Thymus (tissue), 11 donors: Measurements from ENCODE around the gene USP17L10. TPM values are rescaled to one million over a fixed set of nuclear protein-coding genes. Genes with fewer than 3 reads are reported as not detected.
"Not testable (repeated sequence)": the region's sequence is repeated elsewhere in the genome, so short reads cannot be mapped to it uniquely, and the experiment has no call there.

Source experiments
- DNase-seq, 9 donors: peaks; one replicate each; pipeline ENCODE4 v3.0.0-alpha.2; 2013; ENCODE audit warnings: low spot score in 9 of 9, low read depth in 6 of 9, missing footprints in 1 of 9
- H3K27ac ChIP-seq, 2 donors: one replicate each; pipeline ENCODE4 v1.5.1; 2013; ENCODE audit warnings: control low read depth in 1 of 2, low read depth in 1 of 2, low read length in 1 of 2, mild to moderate bottlenecking in 1 of 2, moderate library complexity in 1 of 2
- H3K27me3 ChIP-seq, 2 donors: one replicate each; pipeline ENCODE4 v1.5.1; 2013; ENCODE audit warnings: low read length in 1 of 2; ENCODE audit not compliant: control insufficient read depth in 2 of 2, insufficient read depth in 1 of 2
- H3K36me3 ChIP-seq, 2 donors: one replicate each; pipeline ENCODE4 v1.5.1; 2013; ENCODE audit warnings: low read length in 1 of 2, mild to moderate bottlenecking in 1 of 2, moderate library complexity in 1 of 2; ENCODE audit not compliant: control insufficient read depth in 2 of 2, insufficient read depth in 2 of 2
- H3K4me1 ChIP-seq, 2 donors: one replicate each; pipeline ENCODE4 v1.5.1; 2013; ENCODE audit warnings: low read length in 2 of 2; ENCODE audit not compliant: control insufficient read depth in 2 of 2, insufficient read depth in 2 of 2
- H3K4me3 ChIP-seq, 2 donors: one replicate each; pipeline ENCODE4 v1.5.1; 2013; ENCODE audit warnings: low read length in 2 of 2, control low read depth in 1 of 2, mild to moderate bottlenecking in 1 of 2
- H3K9me3 ChIP-seq, 2 donors: one replicate each; pipeline ENCODE4 v1.5.1; 2013; ENCODE audit warnings: low read length in 1 of 2, mild to moderate bottlenecking in 1 of 2; ENCODE audit not compliant: control insufficient read depth in 2 of 2, insufficient read depth in 1 of 2
- WGBS: extraction: QIAGEN DNeasy Blood & Tissue Kit; methylation state at CpG from one replicate; pipeline ENCODE4 v1.1.7; 2013; 5-methylcytosine and 5-hydroxymethylcytosine counted together
- polyA plus RNA-seq: library from polyadenylated mRNA; stranded (reverse); fragments of 200-250 nt; gene quantifications from one replicate; pipeline ENCODE4 v1.2.3, GENCODE V29; 2013
- total RNA-seq: library from RNA; stranded (reverse); fragments of 120-200 nt; gene quantifications from one replicate; pipeline ENCODE4 v1.2.4, GENCODE V29; 2013
- donor health status: healthy.

Gene USP17L10
- total and polyA plus RNA-seq, 2 donors: not detected

GRCh38 chr4:9234085-9234484 is 23.6 kb downstream of the USP17L10 start, which contains the start of gene USP17L15:
USP17L15 (plus strand) TSS chr4:9234385; CDS start chr4:9234385, 0 bp downstream.
- H3K27ac ChIP-seq, H3K27me3 ChIP-seq, H3K4me3 ChIP-seq, H3K9me3 ChIP-seq, DNase-seq, H3K4me1 ChIP-seq, H3K36me3 ChIP-seq: not testable (repeated sequence)
- WGBS: no CpG with 5 or more reads among the region's 15 CpGs

GRCh38 chr4:9238461-9238860 is 28.0 kb downstream of the USP17L10 start:
- 91% methylated on average over 11 of the region's 12 CpGs for WGBS

GRCh38 chr4:9243579-9243978 is 33.1 kb downstream of the USP17L10 start, which contains the start of gene USP17L17:
USP17L17 (plus strand) TSS chr4:9243879; CDS start chr4:9243879, 0 bp downstream.
- H3K36me3 ChIP-seq, H3K4me1 ChIP-seq, H3K27ac ChIP-seq, H3K27me3 ChIP-seq, H3K4me3 ChIP-seq, DNase-seq, H3K9me3 ChIP-seq: not testable (repeated sequence)
- WGBS: 93% methylated on average over 5 of the region's 14 CpGs

More at GRCh38 chr4:9238461-9238860, 28.0 kb downstream of the USP17L10 start:
- H3K4me1 ChIP-seq, DNase-seq, H3K4me3 ChIP-seq, H3K9me3 ChIP-seq, H3K36me3 ChIP-seq, H3K27ac ChIP-seq, H3K27me3 ChIP-seq: not testable (repeated sequence)

DNA sequence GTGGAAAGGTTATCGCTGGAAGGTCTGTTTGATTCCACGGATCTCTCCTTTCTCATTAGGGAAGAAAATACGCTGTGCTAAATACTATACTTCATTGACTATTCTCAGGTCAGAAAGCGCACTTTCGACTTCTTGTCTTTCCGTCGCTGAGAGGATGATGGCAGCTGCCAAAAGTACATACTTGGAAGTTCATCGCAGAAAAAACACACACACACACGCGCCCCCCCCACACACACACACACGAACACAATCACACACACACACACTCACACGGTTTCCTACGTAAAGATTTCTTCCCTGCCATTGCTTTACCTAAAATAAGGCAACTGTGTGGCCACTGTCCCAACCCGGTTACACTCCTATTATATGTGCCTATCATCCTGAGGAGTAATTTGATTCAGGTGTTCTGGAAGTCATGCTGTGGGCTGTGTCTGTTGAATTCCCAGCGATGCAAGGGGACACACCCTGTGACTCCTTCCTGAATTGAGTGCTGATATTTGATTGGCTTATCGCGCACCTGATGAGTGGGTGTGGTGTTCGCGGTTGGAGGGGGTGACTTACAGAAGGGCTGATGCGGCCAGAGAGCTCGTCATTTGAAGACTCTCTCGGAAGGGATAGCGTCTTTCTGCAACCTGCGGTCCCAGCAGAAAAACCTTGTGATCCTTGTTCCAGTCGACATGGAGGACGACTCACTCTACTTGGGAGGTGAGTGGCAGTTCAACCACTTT is 37.7 kb downstream of the USP17L10 start, which contains the start of gene USP17L18:
Gene USP17L18 (plus strand): TSS at position 678 of the 728 bp plus-strand sequence. CDS start 0 bp downstream, at position 678.
- WGBS: 85% methylated on average over 14 of the region's 26 CpGs
- peak in 3 of 9 donors; percentile 0 to 2 (median 0) for DNase-seq
- H3K36me3 ChIP-seq: not testable (repeated sequence)

GRCh38 chr4:9253078-9253477 is 42.6 kb downstream of the USP17L10 start, which contains the start of gene USP17L19:
USP17L19 (plus strand) TSS chr4:9253378; CDS start chr4:9253378, 0 bp downstream.
- H3K27me3 ChIP-seq, H3K9me3 ChIP-seq, H3K27ac ChIP-seq, H3K36me3 ChIP-seq, H3K4me1 ChIP-seq, H3K4me3 ChIP-seq, DNase-seq: not testable (repeated sequence)
- no CpG with 5 or more reads among the region's 13 CpGs for WGBS

More for the DNA sequence above, 37.7 kb downstream of the USP17L10 start, which contains the start of gene USP17L18:
- H3K27me3 ChIP-seq, H3K4me3 ChIP-seq, H3K4me1 ChIP-seq, H3K9me3 ChIP-seq, H3K27ac ChIP-seq: not testable (repeated sequence)

GRCh38 chr4:9257824-9258223 is 47.4 kb downstream of the USP17L10 start, which contains the start of gene USP17L20:
USP17L20 (plus strand) TSS chr4:9258124; CDS start chr4:9258124, 0 bp downstream.
- H3K4me1 ChIP-seq, H3K9me3 ChIP-seq, H3K27me3 ChIP-seq, H3K4me3 ChIP-seq, H3K27ac ChIP-seq, DNase-seq, H3K36me3 ChIP-seq: not testable (repeated sequence)
- WGBS: no CpG with 5 or more reads among the region's 15 CpGs

Other genes with a start within 250 kb of the USP17L10 start
- not detected for gene FAM90A26, start 40.2 kb upstream of the USP17L10 start, total RNA-seq
- 0.02 TPM for gene FAM90A26, start 40.2 kb upstream of the USP17L10 start, polyA plus RNA-seq
- gene USP17L11, start 4.7 kb downstream of the USP17L10 start, total RNA-seq: not detected
- gene USP17L11, start 4.7 kb downstream of the USP17L10 start, polyA plus RNA-seq: not detected
- not detected for gene USP17L12, start 9.5 kb downstream of the USP17L10 start, total RNA-seq
- gene USP17L12, start 9.5 kb downstream of the USP17L10 start, polyA plus RNA-seq: not detected
- gene USP17L13, start 14.2 kb downstream of the USP17L10 start, total RNA-seq: not detected
- gene USP17L13, start 14.2 kb downstream of the USP17L10 start, polyA plus RNA-seq: not detected
- not detected for gene USP17L15, start 23.7 kb downstream of the USP17L10 start, total RNA-seq
- 0.02 TPM for gene USP17L15, start 23.7 kb downstream of the USP17L10 start, polyA plus RNA-seq
- not detected for gene USP17L17, start 33.2 kb downstream of the USP17L10 start, total RNA-seq
- gene USP17L17, start 33.2 kb downstream of the USP17L10 start, polyA plus RNA-seq: not detected
- not detected for gene USP17L18, start 38.0 kb downstream of the USP17L10 start, total RNA-seq
- not detected for gene USP17L18, start 38.0 kb downstream of the USP17L10 start, polyA plus RNA-seq
- gene USP17L19, start 42.7 kb downstream of the USP17L10 start, total RNA-seq: not detected
- not detected for gene USP17L19, start 42.7 kb downstream of the USP17L10 start, polyA plus RNA-seq
- gene USP17L20, start 47.5 kb downstream of the USP17L10 start, total RNA-seq: not detected
- gene USP17L20, start 47.5 kb downstream of the USP17L10 start, polyA plus RNA-seq: not detected
- gene USP17L21, start 52.2 kb downstream of the USP17L10 start, total RNA-seq: not detected
- gene USP17L21, start 52.2 kb downstream of the USP17L10 start, polyA plus RNA-seq: not detected
- gene USP17L22, start 57.0 kb downstream of the USP17L10 start, total RNA-seq: not detected
- not detected for gene USP17L22, start 57.0 kb downstream of the USP17L10 start, polyA plus RNA-seq
- not detected for gene USP17L24, start 114.5 kb downstream of the USP17L10 start, total RNA-seq
- not detected for gene USP17L24, start 114.5 kb downstream of the USP17L10 start, polyA plus RNA-seq
- gene USP17L25, start 119.3 kb downstream of the USP17L10 start, total RNA-seq: not detected
- not detected for gene USP17L25, start 119.3 kb downstream of the USP17L10 start, polyA plus RNA-seq
- gene USP17L26, start 124.0 kb downstream of the USP17L10 start, total RNA-seq: not detected
- not detected for gene USP17L26, start 124.0 kb downstream of the USP17L10 start, polyA plus RNA-seq
- not detected for gene USP17L5, start 128.7 kb downstream of the USP17L10 start, total RNA-seq
- gene USP17L5, start 128.7 kb downstream of the USP17L10 start, polyA plus RNA-seq: not detected
- gene USP17L27, start 133.5 kb downstream of the USP17L10 start, total RNA-seq: not detected
- gene USP17L27, start 133.5 kb downstream of the USP17L10 start, polyA plus RNA-seq: not detected
- not detected for gene USP17L28, start 138.2 kb downstream of the USP17L10 start, total RNA-seq
- not detected for gene USP17L28, start 138.2 kb downstream of the USP17L10 start, polyA plus RNA-seq
- not detected for gene USP17L29, start 143.0 kb downstream of the USP17L10 start, total RNA-seq
- gene USP17L29, start 143.0 kb downstream of the USP17L10 start, polyA plus RNA-seq: not detected
- not detected for gene USP17L30, start 152.5 kb downstream of the USP17L10 start, total RNA-seq
- gene USP17L30, start 152.5 kb downstream of the USP17L10 start, polyA plus RNA-seq: not detected
- not detected for gene DEFB131A, start 233.8 kb downstream of the USP17L10 start, total RNA-seq
- gene DEFB131A, start 233.8 kb downstream of the USP17L10 start, polyA plus RNA-seq: not detected